Iris pigment epithelial cell (primary cell): Measurements from ENCODE around the gene WDR26.

Experiments
- DNase-seq: peaks from one replicate; pipeline ENCODE4 v3.0.0-alpha.2; 2011; ENCODE audit warnings: low read depth

Gene WDR26

GRCh38 chr1:224348137-224348536 lies 86.5 kb downstream of the WDR26 start:
- no peak for DNase-seq

GRCh38 chr1:224343679-224344078 lies 90.9 kb downstream of the WDR26 start:
- DNase-seq = no peak

GRCh38 chr1:224340453-224341384 lies 93.9 kb downstream of the WDR26 start:
- DNase-seq = peak; percentile 7

GRCh38 chr1:224339442-224340033 lies 95.1 kb downstream of the WDR26 start:
- no peak for DNase-seq

GRCh38 chr1:224338150-224338838 lies 96.3 kb downstream of the WDR26 start:
- DNase-seq = no peak
